ENCODE measurements around the gene RASA2. TPM values are rescaled to one million over a fixed set of nuclear protein-coding genes. Genes with fewer than 3 reads are reported as not detected.

RASA2 gene
- total RNA-seq, 4 donors from 2014 or later: 10.6 to 15.5 (median 14.8) TPM

- Histone ChIP-seq H3K4me3 (no peak overlapping the region), H3K36me3 (no peaks in the 10 kb centered on the region), H3K4me1 (peaks cover 0 to 19% (median 0%) of the 10 kb centered on the region in 3 donors), H3K9me3 (no peaks in the 10 kb centered on the region), H3K27me3 (no peaks in the 10 kb centered on the region), H3K27ac (no peak overlapping the region)
- ATAC-seq: no peak
- WGBS, 2 donors (ENCODE audit: low coverage in 1 of 2): 73 to 84% methylated on average over 3 of the region's 3 CpGs
- no peak for TF ChIP-seq EP300 (IDR thresholded peaks at IDR 0.05)
- no peak for TF ChIP-seq POLR2AphosphoS5 (IDR thresholded peaks at IDR 0.05)
- TF ChIP-seq, protein P1, sequence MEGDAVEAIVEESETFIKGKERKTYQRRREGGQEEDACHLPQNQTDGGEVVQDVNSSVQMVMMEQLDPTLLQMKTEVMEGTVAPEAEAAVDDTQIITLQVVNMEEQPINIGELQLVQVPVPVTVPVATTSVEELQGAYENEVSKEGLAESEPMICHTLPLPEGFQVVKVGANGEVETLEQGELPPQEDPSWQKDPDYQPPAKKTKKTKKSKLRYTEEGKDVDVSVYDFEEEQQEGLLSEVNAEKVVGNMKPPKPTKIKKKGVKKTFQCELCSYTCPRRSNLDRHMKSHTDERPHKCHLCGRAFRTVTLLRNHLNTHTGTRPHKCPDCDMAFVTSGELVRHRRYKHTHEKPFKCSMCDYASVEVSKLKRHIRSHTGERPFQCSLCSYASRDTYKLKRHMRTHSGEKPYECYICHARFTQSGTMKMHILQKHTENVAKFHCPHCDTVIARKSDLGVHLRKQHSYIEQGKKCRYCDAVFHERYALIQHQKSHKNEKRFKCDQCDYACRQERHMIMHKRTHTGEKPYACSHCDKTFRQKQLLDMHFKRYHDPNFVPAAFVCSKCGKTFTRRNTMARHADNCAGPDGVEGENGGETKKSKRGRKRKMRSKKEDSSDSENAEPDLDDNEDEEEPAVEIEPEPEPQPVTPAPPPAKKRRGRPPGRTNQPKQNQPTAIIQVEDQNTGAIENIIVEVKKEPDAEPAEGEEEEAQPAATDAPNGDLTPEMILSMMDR (IDR thresholded peaks at IDR 0.05): no peak
- TF ChIP-seq POLR2A (IDR thresholded peaks at IDR 0.05): no peak
These were observed 29.1 kb upstream of the RASA2 start for GRCh38 chr3:141457624-141458236.

GRCh38 chr3:141459008-141459407 lies 27.8 kb upstream of the RASA2 start:
- Histone ChIP-seq H3K4me1 (peaks cover 0 to 19% (median 0%) of the 10 kb centered on the region in 3 donors), H3K4me3 (no peak overlapping the region), H3K36me3 (no peaks in the 10 kb centered on the region), H3K9me3 (no peaks in the 10 kb centered on the region), H3K27me3 (no peaks in the 10 kb centered on the region), H3K27ac (no peak overlapping the region)
- TF ChIP-seq POLR2A (IDR thresholded peaks at IDR 0.05): no peak
- 71 to 83% methylated on average over 1 of the region's 7 CpGs for WGBS, 2 donors (ENCODE audit: low coverage in 1 of 2)
- ATAC-seq: no peak

GRCh38 chr3:141460097-141460704 lies 26.6 kb upstream of the RASA2 start:
- Histone ChIP-seq H3K9me3 (no peaks in the 10 kb centered on the region), H3K36me3 (no peaks in the 10 kb centered on the region), H3K4me1 (peaks cover 0 to 8% (median 0%) of the 10 kb centered on the region in 3 donors), H3K27me3 (no peaks in the 10 kb centered on the region), H3K27ac (no peak overlapping the region), H3K4me3 (no peak overlapping the region)
- WGBS, 2 donors (ENCODE audit: low coverage in 1 of 2): 6 to 31% methylated on average over 5 to 7 of the region's 10 CpGs
- ATAC-seq: peak; percentile 96
- TF ChIP-seq, protein P1 (IDR thresholded peaks at IDR 0.05): peak; percentile 76 to 93 (median 78)
- TF ChIP-seq POLR2AphosphoS5 (IDR thresholded peaks at IDR 0.05) (no peak), POLR2A (IDR thresholded peaks at IDR 0.05) (no peak), EP300 (IDR thresholded peaks at IDR 0.05) (no peak)

DNA sequence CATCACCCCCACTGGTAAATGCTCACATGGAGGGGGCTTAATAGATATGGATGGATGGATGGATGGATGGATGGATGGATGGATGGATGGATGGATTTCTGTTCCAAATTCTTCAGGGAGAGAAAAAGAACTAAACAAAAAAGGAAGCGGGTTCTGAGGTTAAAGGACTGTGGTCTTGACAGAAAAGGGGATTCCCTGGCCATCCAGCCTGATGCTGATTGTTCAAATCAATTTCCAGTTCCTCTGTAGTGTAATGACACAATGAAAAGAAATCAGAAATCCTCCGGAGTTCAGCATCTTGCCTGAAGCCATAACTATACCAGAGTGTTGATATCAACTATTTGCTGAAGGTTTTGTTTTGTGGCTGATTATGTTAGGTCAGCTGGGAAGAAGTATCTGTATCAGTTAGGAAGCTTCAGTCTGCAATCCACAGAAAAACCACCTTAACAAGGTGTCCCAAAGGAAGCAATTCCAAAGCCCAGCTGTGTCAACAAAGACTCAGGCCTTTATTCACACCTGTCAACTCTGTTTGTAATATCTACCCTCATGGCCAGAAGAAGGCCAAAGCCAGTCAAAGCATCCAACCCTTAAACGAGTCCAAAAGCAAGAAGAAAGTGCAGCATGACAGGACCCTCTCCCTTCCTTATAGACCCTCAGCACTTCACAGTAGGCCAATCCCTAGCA lies 24.5 kb upstream of the RASA2 start:
- Histone ChIP-seq H3K4me3 (no peak overlapping the region), H3K9me3 (no peaks in the 10 kb centered on the region), H3K36me3 (no peaks in the 10 kb centered on the region), H3K27ac (no peak overlapping the region), H3K27me3 (no peaks in the 10 kb centered on the region), H3K4me1 (peaks cover 0 to 8% (median 0%) of the 10 kb centered on the region in 3 donors)
- no peak for ATAC-seq
- TF ChIP-seq EP300 (IDR thresholded peaks at IDR 0.05): no peak
- TF ChIP-seq, protein P1 (IDR thresholded peaks at IDR 0.05): no peak
- no peak for TF ChIP-seq POLR2A (IDR thresholded peaks at IDR 0.05)
- no peak for TF ChIP-seq POLR2AphosphoS5 (IDR thresholded peaks at IDR 0.05)
- 76 to 94% methylated on average over 2 of the region's 3 CpGs for WGBS, 2 donors (ENCODE audit: low coverage in 1 of 2)

DNA sequence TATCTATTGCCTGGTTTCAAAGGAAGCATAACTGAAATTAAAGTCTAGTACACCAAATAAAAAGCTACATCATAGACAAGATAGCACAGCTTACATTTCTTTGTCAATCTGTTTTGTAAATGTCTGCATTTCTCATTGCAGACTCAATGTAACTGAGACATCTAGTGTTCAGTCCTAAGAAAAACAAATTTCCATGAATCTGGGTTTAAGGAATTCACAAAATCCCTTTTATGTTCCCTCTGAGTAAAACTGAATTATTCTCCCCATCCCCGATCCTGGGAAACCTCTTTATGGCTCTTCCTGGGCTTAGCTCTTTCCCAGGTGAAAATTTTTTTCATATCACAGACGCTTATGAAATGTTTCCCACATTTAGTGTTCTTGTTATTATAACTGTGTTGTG lies 21.6 kb upstream of the RASA2 start:
- 16 to 45% methylated on average over 2 of the region's 2 CpGs for WGBS, 2 donors (ENCODE audit: low coverage in 1 of 2)
- no peak overlapping the region for H3K27ac ChIP-seq
- ATAC-seq: no peak
- H3K4me3 ChIP-seq: no peak overlapping the region
- peaks cover 0 to 3% (median 0%) of the 10 kb centered on the region in 3 donors for H3K4me1 ChIP-seq
- H3K36me3 ChIP-seq: no peaks in the 10 kb centered on the region
- no peaks in the 10 kb centered on the region for H3K9me3 ChIP-seq
- H3K27me3 ChIP-seq: no peaks in the 10 kb centered on the region
- TF ChIP-seq POLR2AphosphoS5 (IDR thresholded peaks at IDR 0.05) (no peak), EP300 (IDR thresholded peaks at IDR 0.05) (no peak)
- TF ChIP-seq, protein P1 (IDR thresholded peaks at IDR 0.05): peak in 2 of 4 experiments; percentile 19 to 34
